Subcutaneous adipose tissue (tissue), 4 donors: ENCODE results near the gene RXFP4. TPM values are rescaled to one million over a fixed set of nuclear protein-coding genes. Genes with fewer than 3 reads are reported as not detected.

Experiments
- CTCF ChIP-seq: fragments of 450-650 bp; IDR thresholded peaks from one replicate; pipeline ENCODE4 v1.5.1; 2016; ENCODE audit warnings: low read depth, mild to moderate bottlenecking, control low read depth, antibody characterized with exemption, moderate library complexity
- total RNA-seq, 4 donors: library from RNA; depleted of rRNA; stranded (reverse); fragments of >200 nt; gene quantifications; one replicate each; pipeline ENCODE4 v1.1.0, GENCODE V29; 2016

Gene RXFP4
- total RNA-seq, 4 donors from 2014 or later, result not detected

- TF ChIP-seq CTCF, result no peak
Observed at GRCh38 chr1:155900161-155900560, 41.3 kb upstream of the RXFP4 start.

GRCh38 chr1:155904261-155904660 lies 37.2 kb upstream of the RXFP4 start:
- TF ChIP-seq CTCF, result no peak

GRCh38 chr1:155909894-155910293 lies 31.5 kb upstream of the RXFP4 start:
- TF ChIP-seq CTCF, result no peak

- no peak for TF ChIP-seq CTCF
Observed at GRCh38 chr1:155910621-155911121, 30.8 kb upstream of the RXFP4 start.

- TF ChIP-seq CTCF, result no peak
Observed at GRCh38 chr1:155911156-155912055, 30.0 kb upstream of the RXFP4 start, which contains the start of gene RIT1. TSS of gene RIT1 (minus strand) at chr1:155911349. CDS start at chr1:155910761, 588 bp downstream.

GRCh38 chr1:155912056-155912536 lies 29.3 kb upstream of the RXFP4 start:
- TF ChIP-seq CTCF, result no peak

- no peak for TF ChIP-seq CTCF
Observed at GRCh38 chr1:155913969-155914757, 27.3 kb upstream of the RXFP4 start.
